Vagina (tissue), 2 donors: ENCODE results near the gene ANGEL1.

Experiments used
- POLR2A ChIP-seq, 2 donors: fragments of 450-650 bp; IDR thresholded peaks; one replicate each; pipeline ENCODE4 v1.6.1; 2017; ENCODE audit warnings: antibody characterized with exemption in 2 of 2, mild to moderate bottlenecking in 2 of 2, moderate library complexity in 2 of 2
- POLR2AphosphoS5 ChIP-seq, 2 donors: sonication (generic); formaldehyde crosslinking; IDR thresholded peaks; one replicate each; pipeline ENCODE4 v1.9.0; 2017; ENCODE audit warnings: antibody characterized with exemption in 2 of 2, mild to moderate bottlenecking in 2 of 2, low read depth in 1 of 2; ENCODE audit not compliant: insufficient read depth in 1 of 2
- TF ChIP-seq, protein P1 (sequence below), 3 experiments: fragments of 450-650 bp in 2 of 3; fragments of 200-600 bp in 1 of 3; sonication (generic) in 1 of 3; IDR thresholded peaks; one replicate each; pipeline ENCODE4 v1.5.1; 2017 to 2019; ENCODE audit warnings: antibody characterized with exemption in 3 of 3, mild to moderate bottlenecking in 2 of 3, moderate library complexity in 2 of 3

DNA sequence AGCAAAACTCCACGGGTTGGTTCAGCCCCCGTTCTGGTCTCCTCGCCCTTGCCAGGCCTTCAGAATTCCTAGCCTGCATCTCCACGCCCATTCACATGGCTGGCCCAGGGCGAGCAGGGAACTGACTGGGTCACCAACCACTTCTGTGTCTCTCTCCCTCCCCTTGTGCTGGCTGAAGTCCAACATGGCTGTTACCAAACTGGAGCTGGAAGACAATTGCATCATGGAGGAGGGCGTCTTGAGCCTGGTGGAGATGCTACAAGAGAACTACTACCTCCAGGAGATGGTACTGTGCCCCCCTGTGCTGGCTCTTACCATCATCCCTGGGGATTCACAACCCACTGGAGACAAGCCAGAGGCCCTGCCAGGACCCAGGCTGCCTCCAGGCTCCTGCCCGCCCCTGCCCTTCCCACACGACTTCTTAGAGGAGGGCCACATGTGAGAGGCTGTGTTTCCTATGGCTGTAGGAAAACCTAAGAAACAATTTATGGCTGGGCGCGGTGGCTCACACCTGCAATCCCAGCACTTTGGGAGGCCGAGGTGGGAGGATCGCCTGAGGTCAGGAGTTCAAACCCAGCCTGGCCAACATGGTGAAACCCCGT is 23.4 kb upstream of the ANGEL1 start:
- TF ChIP-seq POLR2A (IDR thresholded peaks at IDR 0.05) (no peak), POLR2AphosphoS5 (IDR thresholded peaks at IDR 0.05; ENCODE audit: insufficient read depth in 1 of 2, low read depth in 1 of 2) (no peak)
- TF ChIP-seq, protein P1, sequence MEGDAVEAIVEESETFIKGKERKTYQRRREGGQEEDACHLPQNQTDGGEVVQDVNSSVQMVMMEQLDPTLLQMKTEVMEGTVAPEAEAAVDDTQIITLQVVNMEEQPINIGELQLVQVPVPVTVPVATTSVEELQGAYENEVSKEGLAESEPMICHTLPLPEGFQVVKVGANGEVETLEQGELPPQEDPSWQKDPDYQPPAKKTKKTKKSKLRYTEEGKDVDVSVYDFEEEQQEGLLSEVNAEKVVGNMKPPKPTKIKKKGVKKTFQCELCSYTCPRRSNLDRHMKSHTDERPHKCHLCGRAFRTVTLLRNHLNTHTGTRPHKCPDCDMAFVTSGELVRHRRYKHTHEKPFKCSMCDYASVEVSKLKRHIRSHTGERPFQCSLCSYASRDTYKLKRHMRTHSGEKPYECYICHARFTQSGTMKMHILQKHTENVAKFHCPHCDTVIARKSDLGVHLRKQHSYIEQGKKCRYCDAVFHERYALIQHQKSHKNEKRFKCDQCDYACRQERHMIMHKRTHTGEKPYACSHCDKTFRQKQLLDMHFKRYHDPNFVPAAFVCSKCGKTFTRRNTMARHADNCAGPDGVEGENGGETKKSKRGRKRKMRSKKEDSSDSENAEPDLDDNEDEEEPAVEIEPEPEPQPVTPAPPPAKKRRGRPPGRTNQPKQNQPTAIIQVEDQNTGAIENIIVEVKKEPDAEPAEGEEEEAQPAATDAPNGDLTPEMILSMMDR (IDR thresholded peaks at IDR 0.05) = no peak
